ENCODE results near the gene ASB11. TPM values are rescaled to one million over a fixed set of nuclear protein-coding genes. Genes with fewer than 3 reads are reported as not detected.

The ASB11 gene
- total RNA-seq, 1 donor from 2014 or later: not detected

- H3K9me3 Mint-ChIP-seq (ENCODE audit: low read depth): peaks cover 19% of the 10 kb centered on the region
- no peak overlapping the region for H3K27ac Mint-ChIP-seq
- no peak for TF ChIP-seq CTCF (IDR thresholded peaks at IDR 0.05; ENCODE audit: unreplicated experiment)
- no peaks in the 10 kb centered on the region for H3K36me3 Mint-ChIP-seq (ENCODE audit: insufficient read depth)
- no peaks in the 10 kb centered on the region for H3K27me3 Mint-ChIP-seq
- H3K4me1 Mint-ChIP-seq (ENCODE audit: low read depth): peaks cover 6% of the 10 kb centered on the region
- DNase-seq (ENCODE audit: low spot score, unreplicated experiment): no peak
- no peak overlapping the region for H3K4me3 Mint-ChIP-seq (ENCODE audit: low read depth)
Observed at GRCh38 chrX:15240414-15240813, 75.0 kb downstream of the ASB11 start.

GRCh38 chrX:15236146-15236545, 79.3 kb downstream of the ASB11 start:
- no peak overlapping the region for H3K27ac Mint-ChIP-seq
- peaks cover 26% of the 10 kb centered on the region for H3K9me3 Mint-ChIP-seq (ENCODE audit: low read depth)
- no peak for DNase-seq (ENCODE audit: low spot score, unreplicated experiment)

GRCh38 chrX:15235001-15235400, 80.4 kb downstream of the ASB11 start:
- no peaks in the 10 kb centered on the region for H3K36me3 Mint-ChIP-seq (ENCODE audit: insufficient read depth)
- no peaks in the 10 kb centered on the region for H3K27me3 Mint-ChIP-seq
- no peak overlapping the region for H3K4me3 Mint-ChIP-seq (ENCODE audit: low read depth)
- DNase-seq (ENCODE audit: low spot score, unreplicated experiment): no peak
- no peak for TF ChIP-seq CTCF (IDR thresholded peaks at IDR 0.05; ENCODE audit: unreplicated experiment)
- peaks cover 26% of the 10 kb centered on the region for H3K9me3 Mint-ChIP-seq (ENCODE audit: low read depth)
- peaks cover 6% of the 10 kb centered on the region for H3K4me1 Mint-ChIP-seq (ENCODE audit: low read depth)
- H3K27ac Mint-ChIP-seq: no peak overlapping the region

More at GRCh38 chrX:15236146-15236545, 79.3 kb downstream of the ASB11 start:
- Mint-ChIP-seq H3K4me3 (ENCODE audit: low read depth) (no peak overlapping the region), H3K36me3 (ENCODE audit: insufficient read depth) (no peaks in the 10 kb centered on the region), H3K27me3 (no peaks in the 10 kb centered on the region), H3K4me1 (ENCODE audit: low read depth) (peaks cover 6% of the 10 kb centered on the region)
- TF ChIP-seq CTCF (IDR thresholded peaks at IDR 0.05; ENCODE audit: unreplicated experiment): no peak

- H3K27me3 Mint-ChIP-seq: no peaks in the 10 kb centered on the region
Observed at GRCh38 chrX:15233416-15234015, 81.9 kb downstream of the ASB11 start.

More at GRCh38 chrX:15233416-15234015, 81.9 kb downstream of the ASB11 start:
- DNase-seq (ENCODE audit: low spot score, unreplicated experiment): no peak
- Mint-ChIP-seq H3K4me3 (ENCODE audit: low read depth) (no peak overlapping the region), H3K9me3 (ENCODE audit: low read depth) (peaks cover 26% of the 10 kb centered on the region), H3K4me1 (ENCODE audit: low read depth) (peaks cover 4% of the 10 kb centered on the region), H3K36me3 (ENCODE audit: insufficient read depth) (no peaks in the 10 kb centered on the region), H3K27ac (no peak overlapping the region)
- TF ChIP-seq CTCF (IDR thresholded peaks at IDR 0.05; ENCODE audit: unreplicated experiment): no peak

Other genes starting within 250 kb of the ASB11 start
- 1.6 and 2.7 TPM in 2 replicates for gene ASB9, start 45.6 kb downstream of the ASB11 start, total RNA-seq
- 22.0 and 22.9 TPM in 2 replicates for gene PIGA, start 19.9 kb upstream of the ASB11 start, total RNA-seq
- 0.22 and 0.47 TPM in 2 replicates for gene VEGFD, start 68.8 kb upstream of the ASB11 start, total RNA-seq
- gene PIR, start 177.7 kb upstream of the ASB11 start, total RNA-seq: 14.9 and 17.0 TPM in 2 replicates
- not detected in 2 replicates for gene BMX, start 185.2 kb upstream of the ASB11 start, total RNA-seq

Data from progenitor cell of endocrine pancreas (in vitro differentiated cells).